NCI-H1436 treated with DMSO at 0.1 percent for 48 hours (cell line): ENCODE results near the gene KIRREL1.

Source experiments
- DNase-seq: peaks from one replicate; lab custom pipeline; 2025; lab: John Stamatoyannopoulos, UW

Gene KIRREL1

GRCh38 chr1:158075078-158075477 lies 81.6 kb downstream of the KIRREL1 start:
- no peak for DNase-seq

DNA sequence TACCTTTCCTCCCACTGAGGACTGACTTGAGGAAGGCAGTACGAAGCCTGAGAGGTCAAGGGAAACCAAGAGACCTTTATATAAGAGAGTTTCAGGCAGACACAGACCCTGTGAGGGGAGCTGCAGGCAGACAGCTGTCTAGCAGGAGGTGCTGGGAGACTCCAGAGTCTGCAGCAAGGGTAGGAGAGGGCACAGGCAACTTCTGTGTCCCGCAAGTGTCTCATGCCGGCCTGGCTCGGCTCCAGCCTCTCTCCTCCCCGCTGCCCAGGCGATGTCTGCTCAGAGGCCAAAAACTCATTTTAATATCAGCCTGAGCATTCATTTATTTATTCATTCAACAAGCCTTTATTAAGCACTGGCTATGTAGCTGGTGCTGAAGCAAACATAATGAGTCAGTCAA lies 83.0 kb downstream of the KIRREL1 start:
- no peak for DNase-seq

- no peak for DNase-seq
Observed at GRCh38 chr1:158077411-158078256, 84.2 kb downstream of the KIRREL1 start.

- DNase-seq = no peak
Observed at GRCh38 chr1:158078569-158079080, 85.2 kb downstream of the KIRREL1 start.

- no peak for DNase-seq
Observed at GRCh38 chr1:158080066-158080465, 86.6 kb downstream of the KIRREL1 start.

GRCh38 chr1:158084336-158084735 lies 90.9 kb downstream of the KIRREL1 start:
- no peak for DNase-seq

DNA sequence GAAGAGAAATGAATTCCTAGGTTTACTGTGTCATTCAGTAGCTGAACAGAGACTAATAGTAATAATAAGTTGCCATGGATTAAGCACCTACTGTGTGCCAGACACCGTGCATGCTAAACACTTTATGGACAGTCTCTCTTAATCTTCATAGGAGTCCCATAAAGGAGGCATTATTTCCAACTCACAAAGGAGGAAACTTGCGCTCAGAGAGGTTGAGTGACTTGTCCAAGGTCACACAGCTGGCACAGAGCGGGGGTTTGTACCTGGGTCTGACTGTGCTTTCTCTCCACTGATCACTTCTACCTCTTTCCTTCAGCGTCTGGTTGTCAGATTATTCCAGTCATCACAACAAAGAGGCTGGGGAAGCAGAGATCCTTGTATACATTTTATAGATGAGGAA lies 91.3 kb downstream of the KIRREL1 start:
- DNase-seq = no peak

GRCh38 chr1:158087320-158087927 lies 94.0 kb downstream of the KIRREL1 start:
- DNase-seq = no peak

- no peak for DNase-seq
Observed at GRCh38 chr1:158089476-158089875, 96.0 kb downstream of the KIRREL1 start.

DNA sequence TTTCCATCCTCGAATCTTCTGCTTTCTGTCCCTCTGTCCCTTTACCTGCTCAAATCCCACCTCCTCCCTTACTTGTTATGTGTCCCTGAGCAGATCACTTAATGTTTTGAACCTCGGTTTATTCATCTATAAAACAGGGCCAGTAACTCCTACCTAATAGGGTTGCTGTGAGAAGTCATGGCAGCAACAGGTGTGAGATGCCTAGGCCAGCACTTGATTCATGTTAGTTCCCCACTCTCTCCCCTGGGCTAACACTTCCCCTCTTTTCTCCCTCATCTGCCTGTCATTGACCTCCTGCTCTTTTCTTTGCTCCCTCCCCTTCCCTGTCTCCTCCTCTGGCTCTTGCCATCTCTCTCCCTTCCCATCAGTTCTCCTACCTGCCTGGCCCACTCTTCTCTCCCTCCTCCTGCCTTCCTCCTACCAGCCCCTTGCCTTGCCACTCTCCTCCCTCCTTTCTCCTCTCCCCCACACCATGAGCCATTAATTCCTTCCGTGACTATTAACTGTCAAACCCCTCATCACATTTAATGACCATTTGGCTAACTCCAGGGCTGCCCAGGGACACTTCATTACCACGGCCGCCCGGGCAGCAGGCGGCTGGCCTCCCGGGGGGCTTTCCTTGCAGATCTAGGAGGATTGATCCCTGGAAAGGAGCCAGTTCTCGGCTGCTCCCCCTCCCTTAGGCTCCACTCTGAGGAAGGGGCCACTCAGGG lies 96.6 kb downstream of the KIRREL1 start:
- DNase-seq = no peak

- DNase-seq = no peak
Observed at GRCh38 chr1:158093376-158093775, 99.9 kb downstream of the KIRREL1 start.

DNA sequence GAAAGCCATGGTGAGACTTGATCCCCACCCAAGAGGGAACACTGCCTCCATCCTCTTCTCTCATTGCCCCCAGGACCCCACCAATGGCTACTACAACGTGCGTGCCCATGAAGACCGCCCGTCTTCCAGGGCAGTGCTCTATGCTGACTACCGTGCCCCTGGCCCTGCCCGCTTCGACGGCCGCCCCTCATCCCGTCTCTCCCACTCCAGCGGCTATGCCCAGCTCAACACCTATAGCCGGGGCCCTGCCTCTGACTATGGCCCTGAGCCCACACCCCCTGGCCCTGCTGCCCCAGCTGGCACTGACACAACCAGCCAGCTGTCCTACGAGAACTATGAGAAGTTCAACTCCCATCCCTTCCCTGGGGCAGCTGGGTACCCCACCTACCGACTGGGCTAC lies 101.1 kb downstream of the KIRREL1 start:
- no peak for DNase-seq

DNA sequence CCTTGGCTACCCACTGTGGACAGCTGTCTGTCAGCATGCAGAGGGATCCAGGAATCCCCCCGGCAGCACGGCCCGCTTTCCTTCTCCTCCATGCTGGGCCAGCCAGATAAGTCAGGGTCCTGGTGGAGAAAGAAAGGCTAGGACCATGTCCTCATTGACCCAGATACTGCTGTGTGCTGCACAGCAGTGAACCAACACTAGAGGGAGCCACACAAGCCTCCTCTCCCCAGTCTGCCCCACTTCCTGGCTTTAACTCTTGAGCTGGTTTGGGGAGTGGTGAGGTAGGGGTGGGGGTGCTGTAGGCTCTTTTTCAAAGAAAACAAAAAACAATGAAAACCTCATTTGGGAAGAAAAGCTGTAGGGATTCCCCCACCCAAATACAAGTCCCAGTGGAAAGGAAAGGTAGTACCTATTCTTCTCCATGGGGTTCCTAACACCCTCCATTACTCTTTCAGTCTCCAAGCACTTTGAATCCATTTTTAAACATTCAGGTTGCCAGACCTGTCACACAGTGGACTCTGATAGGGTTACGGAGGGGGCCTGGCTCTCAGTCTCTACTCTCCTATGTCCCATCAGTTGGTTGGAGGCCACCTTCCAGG lies 102.4 kb downstream of the KIRREL1 start:
- DNase-seq = no peak

DNA sequence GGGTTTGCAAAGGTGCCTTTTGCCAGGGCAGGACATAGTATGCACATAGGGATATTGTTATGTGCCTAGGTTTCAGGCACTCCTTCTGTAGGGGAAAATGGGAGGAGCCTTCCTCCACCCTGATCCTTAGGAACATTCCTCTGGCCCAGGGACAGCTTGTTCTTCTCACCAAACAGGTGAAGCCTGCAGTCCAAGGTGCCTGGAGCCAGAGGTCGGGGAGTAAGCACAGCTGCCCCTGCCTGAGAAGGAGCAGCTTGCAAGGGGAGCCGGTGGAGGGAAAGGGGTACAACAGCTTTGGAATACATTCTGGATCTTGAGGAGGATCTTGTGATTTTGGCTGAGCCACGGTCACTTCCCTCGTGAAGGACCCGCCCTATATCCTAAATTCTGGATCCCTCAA lies 104.8 kb downstream of the KIRREL1 start:
- DNase-seq = no peak

- DNase-seq = no peak
Observed at GRCh38 chr1:158099185-158099584, 105.7 kb downstream of the KIRREL1 start.

GRCh38 chr1:158100498-158100897 lies 107.1 kb downstream of the KIRREL1 start:
- no peak for DNase-seq

GRCh38 chr1:158101455-158101854 lies 108.0 kb downstream of the KIRREL1 start:
- DNase-seq = no peak

- DNase-seq = no peak
Observed at GRCh38 chr1:158101927-158102326, 108.5 kb downstream of the KIRREL1 start.

DNA sequence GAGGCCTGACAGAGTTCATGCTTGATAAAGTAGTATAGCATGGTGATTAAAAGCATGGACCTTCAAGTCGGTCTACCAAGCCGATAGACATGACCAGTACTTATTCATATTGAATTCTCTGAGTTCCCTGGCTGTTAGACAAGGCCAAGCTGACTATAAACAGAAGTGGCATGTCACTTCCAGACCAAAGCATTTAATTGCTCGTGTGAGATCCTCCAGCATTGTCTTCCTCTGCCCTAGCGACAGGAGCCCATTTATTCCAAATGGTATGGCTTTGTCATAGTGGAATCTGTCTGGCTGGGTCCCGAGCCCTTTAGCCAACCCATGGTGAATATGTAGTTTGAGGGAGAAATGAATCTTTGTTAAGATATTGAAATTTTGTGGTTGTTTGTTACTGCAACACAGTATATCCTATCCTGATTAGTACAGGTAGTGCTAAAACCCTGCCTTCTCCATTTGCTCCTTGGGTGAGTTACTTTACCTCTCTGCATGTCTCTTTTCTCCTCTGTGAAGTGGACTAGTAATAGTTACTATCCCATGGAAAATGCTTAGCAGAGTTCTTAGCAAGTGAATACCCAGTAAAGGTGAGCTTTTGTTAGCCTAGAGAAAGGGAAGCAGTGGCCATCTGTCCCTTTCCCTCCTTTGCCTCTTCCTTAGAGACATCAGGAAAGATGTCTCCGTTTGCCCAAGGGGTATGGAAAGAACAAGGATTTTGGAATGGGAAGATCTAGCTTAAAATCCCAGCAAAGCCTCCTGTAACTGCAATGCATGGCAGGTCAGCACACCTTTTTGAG lies 109.6 kb downstream of the KIRREL1 start:
- no peak for DNase-seq

- DNase-seq = no peak
Observed at GRCh38 chr1:158103861-158104522, 110.5 kb downstream of the KIRREL1 start.

DNA sequence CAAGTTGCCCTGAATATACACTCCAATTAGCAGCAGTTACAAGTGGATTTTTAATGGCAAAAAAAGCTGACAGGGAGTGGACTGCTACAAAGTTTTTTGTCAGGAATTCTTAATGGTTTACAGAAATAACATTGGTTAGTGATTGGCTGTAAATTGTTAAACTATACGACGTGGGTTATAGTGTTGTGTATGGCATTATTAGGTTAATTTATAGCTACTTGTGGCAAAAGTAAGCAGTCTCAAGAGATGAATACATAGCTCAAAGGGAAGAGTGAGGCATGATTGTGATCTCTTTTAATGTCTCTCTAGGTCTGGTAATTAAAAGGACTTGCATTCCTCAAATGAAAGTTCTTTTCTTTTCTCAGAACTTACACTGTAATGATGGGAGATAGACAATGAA lies 111.4 kb downstream of the KIRREL1 start:
- no peak for DNase-seq
